Gastroesophageal sphincter (tissue), 4 donors: ENCODE measurements around the gene RBM33. TPM values are rescaled to one million over a fixed set of nuclear protein-coding genes. Genes with fewer than 3 reads are reported as not detected.

ENCODE experiments used
- ATAC-seq: fragments of 150-250 bp; one replicate; pipeline ENCODE4 v1.9.1; 2016; ENCODE audit warnings: mild to moderate bottlenecking, moderate library complexity
- H3K27ac ChIP-seq, 4 donors: fragments of 200-600 bp; sonication (generic) in 3 of 4; 1 replicate in 3 of 4; 2 replicates in 1 of 4; pipeline ENCODE4 v1.5.1; 2016 to 2019
- H3K27me3 ChIP-seq: fragments of 200-600 bp; sonication (generic); one replicate; pipeline ENCODE4 v1.5.1; 2019
- H3K36me3 ChIP-seq, 2 donors: fragments of 200-600 bp; sonication (generic); one replicate each; pipeline ENCODE4 v1.5.1; 2019; ENCODE audit warnings: control low read depth in 1 of 2
- H3K4me1 ChIP-seq, 3 donors: fragments of 200-600 bp; sonication (generic); 1 replicate in 2 of 3; 2 replicates in 1 of 3; pipeline ENCODE4 v1.5.1; 2016 to 2019; ENCODE audit warnings: control low read depth in 2 of 3
- H3K4me3 ChIP-seq, 2 donors: fragments of 200-600 bp; sonication (generic); one replicate each; pipeline ENCODE4 v1.5.1; 2019; ENCODE audit warnings: mild to moderate bottlenecking in 1 of 2, moderate library complexity in 1 of 2
- H3K9me3 ChIP-seq, 3 donors: fragments of 200-600 bp; sonication (generic); one replicate each; pipeline ENCODE4 v1.5.1; 2017 to 2019; ENCODE audit warnings: control low read depth in 2 of 3
- CTCF ChIP-seq, 4 experiments: fragments of 200-600 bp in 2 of 4; fragments of 450-650 bp in 2 of 4; sonication (generic) in 1 of 4; IDR thresholded peaks; one replicate each; pipeline ENCODE4 v1.5.1; 2017 to 2019; ENCODE audit warnings: antibody characterized with exemption in 4 of 4, mild to moderate bottlenecking in 2 of 4, moderate library complexity in 2 of 4
- EP300 ChIP-seq: sonication (generic); formaldehyde crosslinking; IDR thresholded peaks from one replicate; pipeline ENCODE4 v1.6.1; 2017; ENCODE audit warnings: antibody characterized with exemption, mild to moderate bottlenecking
- POLR2A ChIP-seq, 2 donors: fragments of 450-650 bp; IDR thresholded peaks; one replicate each; pipeline ENCODE4 v1.6.1; 2017; ENCODE audit warnings: antibody characterized with exemption in 2 of 2, mild to moderate bottlenecking in 2 of 2, moderate library complexity in 1 of 2
- POLR2AphosphoS5 ChIP-seq: sonication (generic); formaldehyde crosslinking; IDR thresholded peaks from one replicate; pipeline ENCODE4 v1.6.1; 2017; ENCODE audit warnings: antibody characterized with exemption
- WGBS, 2 donors: methylation state at CpG; one replicate each; pipeline ENCODE4 v1.1.5; 2018; ENCODE audit warnings: low coverage in 1 of 2; 5-methylcytosine and 5-hydroxymethylcytosine counted together
- total RNA-seq, 4 donors: library from RNA; depleted of rRNA; stranded (reverse); fragments of >200 nt; gene quantifications; one replicate each; pipeline ENCODE4 v1.1.0, GENCODE V29; 2016

Gene RBM33
- total RNA-seq, 4 donors from 2014 or later = 25.2 to 67.4 (median 37.6) TPM

GRCh38 chr7:155799514-155799913 lies 155.1 kb downstream of the RBM33 start:
- Histone ChIP-seq H3K4me1 (peaks cover 0 to 30% (median 12%) of the 10 kb centered on the region in 3 donors), H3K27me3 (peaks cover 93% of the 10 kb centered on the region), H3K36me3 (no peaks in the 10 kb centered on the region), H3K4me3 (no peak overlapping the region), H3K9me3 (no peaks in the 10 kb centered on the region), H3K27ac (no peak overlapping the region)
- no peak for TF ChIP-seq EP300
- TF ChIP-seq POLR2AphosphoS5 = no peak
- TF ChIP-seq POLR2A (IDR thresholded peaks at IDR 0.05) = no peak
- no peak for TF ChIP-seq CTCF (IDR thresholded peaks at IDR 0.05)
- 36 to 41% methylated on average over 3 to 5 of the region's 19 CpGs for WGBS, 2 donors
- no peak for ATAC-seq

GRCh38 chr7:155800301-155800700 lies 155.8 kb downstream of the RBM33 start:
- no peak for TF ChIP-seq EP300
- TF ChIP-seq POLR2AphosphoS5 = no peak
- no peak for TF ChIP-seq CTCF (IDR thresholded peaks at IDR 0.05)
- TF ChIP-seq POLR2A (IDR thresholded peaks at IDR 0.05) = no peak
- no peak overlapping the region for H3K4me3 ChIP-seq
- WGBS, 2 donors = 47 to 63% methylated on average over 3 to 4 of the region's 11 CpGs
- no peaks in the 10 kb centered on the region for H3K36me3 ChIP-seq
- H3K27ac ChIP-seq = no peak overlapping the region
- ATAC-seq = no peak
- peaks cover 100% of the 10 kb centered on the region for H3K27me3 ChIP-seq
- H3K9me3 ChIP-seq = no peaks in the 10 kb centered on the region
- peaks cover 0 to 38% (median 20%) of the 10 kb centered on the region in 3 donors for H3K4me1 ChIP-seq

GRCh38 chr7:155800741-155801267 lies 156.3 kb downstream of the RBM33 start:
- 0 to 92% methylated on average over 1 to 4 of the region's 16 CpGs for WGBS, 2 donors
- no peak for TF ChIP-seq CTCF (IDR thresholded peaks at IDR 0.05)
- TF ChIP-seq EP300 = no peak
- no peak for TF ChIP-seq POLR2AphosphoS5
- no peak for TF ChIP-seq POLR2A (IDR thresholded peaks at IDR 0.05)
- H3K4me3 ChIP-seq = no peak overlapping the region
- H3K36me3 ChIP-seq = no peaks in the 10 kb centered on the region
- no peak for ATAC-seq
- peaks cover 0 to 43% (median 25%) of the 10 kb centered on the region in 3 donors for H3K4me1 ChIP-seq
- H3K9me3 ChIP-seq = no peaks in the 10 kb centered on the region
- H3K27ac ChIP-seq = no peak overlapping the region
- peaks cover 100% of the 10 kb centered on the region for H3K27me3 ChIP-seq

- peaks cover 0 to 45% (median 22%) of the 10 kb centered on the region in 3 donors for H3K4me1 ChIP-seq
- WGBS, 2 donors = 27 to 32% methylated on average over 6 of the region's 6 CpGs
- no peak overlapping the region for H3K27ac ChIP-seq
- no peak for ATAC-seq
- TF ChIP-seq EP300 (no peak), POLR2AphosphoS5 (no peak), CTCF (IDR thresholded peaks at IDR 0.05) (no peak), POLR2A (IDR thresholded peaks at IDR 0.05) (no peak)
- no peak overlapping the region for H3K4me3 ChIP-seq
- no peaks in the 10 kb centered on the region for H3K36me3 ChIP-seq
- H3K9me3 ChIP-seq = no peaks in the 10 kb centered on the region
- peaks cover 100% of the 10 kb centered on the region for H3K27me3 ChIP-seq
Observed at GRCh38 chr7:155802291-155802690, 157.8 kb downstream of the RBM33 start.

- Histone ChIP-seq H3K4me3 (peak overlapping the region in 1 of 2 donors; percentile 43), H3K36me3 (no peaks in the 10 kb centered on the region), H3K9me3 (no peaks in the 10 kb centered on the region), H3K27me3 (peaks cover 100% of the 10 kb centered on the region), H3K27ac (no peak overlapping the region), H3K4me1 (peaks cover 0 to 51% (median 22%) of the 10 kb centered on the region in 3 donors)
- ATAC-seq = no peak
- WGBS, 2 donors = no CpG with 5 or more reads among the region's 70 CpGs
- TF ChIP-seq POLR2A (IDR thresholded peaks at IDR 0.05) (no peak), CTCF (IDR thresholded peaks at IDR 0.05) (no peak), EP300 (no peak), POLR2AphosphoS5 (no peak)
Observed at GRCh38 chr7:155802906-155803417, 158.5 kb downstream of the RBM33 start.
